Right forelimb (tissue), 1 donor: Measurements from ENCODE around the gene ZBTB7A.

Experiments used
- DNase-seq: peaks from one replicate; pipeline ENCODE4 v3.0.0-alpha.2; 2018

ZBTB7A gene

GRCh38 chr19:4034048-4035017 is 32.4 kb downstream of the ZBTB7A start:
- DNase-seq: no peak

- DNase-seq: no peak
These were observed 33.4 kb downstream of the ZBTB7A start for GRCh38 chr19:4033028-4033956.

DNA sequence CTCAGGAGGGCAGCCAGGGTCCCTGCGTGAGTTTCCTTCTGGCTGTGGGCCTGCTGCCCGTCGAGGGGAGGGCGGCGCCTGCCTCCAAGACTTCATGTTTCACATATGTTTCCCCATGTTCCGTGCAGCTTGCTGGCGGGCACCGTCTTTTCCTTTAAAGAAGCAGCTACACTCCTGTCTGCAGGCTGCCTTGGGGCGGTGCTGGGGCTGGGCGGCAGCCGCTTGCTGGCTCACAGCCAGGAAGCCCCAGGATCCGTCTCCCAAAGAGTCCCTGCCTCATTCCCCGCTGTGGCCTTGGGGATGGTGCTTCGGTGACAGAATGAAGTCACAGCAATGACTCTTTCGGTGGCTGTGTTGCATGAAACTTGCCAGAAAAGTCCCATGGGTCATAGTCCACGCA is 34.3 kb downstream of the ZBTB7A start:
- DNase-seq: no peak

GRCh38 chr19:4031420-4031819 is 35.3 kb downstream of the ZBTB7A start:
- no peak for DNase-seq

- no peak for DNase-seq
These were observed 35.7 kb downstream of the ZBTB7A start for GRCh38 chr19:4030981-4031380.

DNA sequence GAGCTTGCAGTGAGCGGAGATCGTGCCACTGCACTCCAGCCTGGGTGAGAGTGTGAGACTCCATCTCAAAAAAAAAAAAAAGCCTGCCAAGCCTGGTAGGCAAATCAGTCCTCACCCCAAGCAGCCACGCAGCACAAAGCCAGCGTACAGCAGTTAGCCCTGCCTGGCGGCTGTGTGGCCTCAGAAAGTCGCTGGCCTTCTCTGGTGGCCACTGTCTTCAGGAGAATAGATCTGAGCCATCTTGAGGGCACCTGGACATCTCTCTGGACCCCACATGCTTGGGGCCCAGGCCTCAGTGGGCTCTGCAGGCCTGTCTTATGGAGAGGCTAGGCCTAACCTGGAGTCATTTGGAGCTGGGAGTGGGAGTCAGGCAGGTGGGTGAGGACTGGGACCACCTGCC is 36.1 kb downstream of the ZBTB7A start:
- DNase-seq: no peak

DNA sequence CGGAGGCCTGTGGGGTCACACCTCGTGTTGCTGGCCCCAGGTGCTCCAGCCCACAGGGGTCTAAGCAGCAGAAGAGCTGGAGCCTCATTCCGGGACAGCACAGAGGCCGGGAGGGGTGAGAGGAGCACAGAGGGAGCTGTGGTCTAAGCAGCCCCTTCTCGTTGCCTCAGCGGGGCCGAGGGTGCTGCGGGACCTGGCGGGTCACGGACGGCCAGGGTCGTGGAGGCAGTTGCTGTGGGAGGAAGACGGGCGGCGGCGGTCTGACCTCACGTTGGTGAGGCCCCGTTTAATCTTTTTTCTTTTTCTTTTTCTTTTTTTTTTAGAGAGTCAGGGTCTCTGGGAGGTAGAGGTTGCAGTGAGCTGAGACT is 37.5 kb downstream of the ZBTB7A start:
- DNase-seq: no peak

DNA sequence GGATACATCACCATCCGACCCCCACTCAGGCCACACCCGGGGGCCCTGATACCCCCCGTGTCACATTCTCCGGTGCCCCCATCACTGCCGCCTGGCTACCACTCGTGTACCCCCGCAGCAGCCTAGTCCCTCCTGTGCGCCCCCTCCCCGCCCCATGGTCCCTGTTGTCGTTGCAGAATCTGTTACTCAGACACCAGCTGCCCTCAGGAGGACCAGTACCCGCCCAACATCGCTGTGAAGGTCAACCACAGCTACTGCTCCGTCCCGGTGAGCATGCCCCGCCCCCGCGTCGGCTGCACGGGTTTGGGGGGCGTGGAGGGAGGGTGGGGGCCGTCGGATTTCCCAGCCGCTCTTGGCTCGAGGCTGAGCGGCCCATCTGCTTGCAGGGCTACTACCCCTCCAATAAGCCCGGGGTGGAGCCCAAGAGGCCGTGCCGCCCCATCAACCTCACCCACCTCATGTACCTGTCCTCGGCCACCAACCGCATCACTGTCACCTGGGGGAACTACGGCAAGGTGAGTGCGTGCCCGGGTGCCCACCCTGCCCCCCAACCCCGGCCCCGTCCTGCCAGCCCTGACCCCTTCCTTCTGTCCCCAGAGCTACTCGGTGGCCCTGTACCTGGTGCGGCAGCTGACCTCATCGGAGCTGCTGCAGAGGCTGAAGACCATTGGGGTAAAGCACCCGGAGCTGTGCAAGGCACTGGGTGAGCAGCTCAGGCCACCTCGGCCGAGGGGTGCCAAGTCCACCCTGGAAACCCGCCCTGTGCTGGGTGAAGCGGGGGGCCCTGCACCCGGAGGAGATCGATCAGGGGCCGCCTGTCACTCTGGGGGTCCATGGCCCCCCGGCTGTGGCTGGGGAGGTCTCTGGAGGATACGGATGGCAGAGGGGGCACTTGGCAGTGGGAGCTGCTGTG is 38.1 kb downstream of the ZBTB7A start:
- no peak for DNase-seq

DNA sequence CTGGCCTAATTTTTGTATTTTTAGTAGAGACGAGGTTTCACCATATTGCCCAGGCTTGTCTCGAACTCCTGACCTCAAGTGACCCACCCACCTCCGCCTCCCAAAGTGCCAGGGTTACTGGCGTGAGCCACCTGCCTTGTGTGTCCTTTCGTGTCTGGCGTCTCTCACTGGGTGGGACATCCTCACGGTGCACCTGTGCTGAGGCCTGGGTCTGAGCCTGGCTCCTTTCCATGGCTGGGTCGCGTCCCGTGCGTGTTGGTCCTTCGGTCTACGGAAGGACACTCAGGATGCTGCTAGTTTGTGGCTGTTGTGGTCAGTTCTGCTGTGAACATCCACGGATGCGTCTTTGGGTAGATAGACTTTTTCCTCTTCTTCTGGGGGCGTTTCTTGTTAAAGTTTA is 39.6 kb downstream of the ZBTB7A start:
- DNase-seq: no peak

- no peak for DNase-seq
These were observed 41.4 kb downstream of the ZBTB7A start for GRCh38 chr19:4025317-4025716.

GRCh38 chr19:4023600-4024398 is 42.9 kb downstream of the ZBTB7A start:
- DNase-seq: no peak

- no peak for DNase-seq
These were observed 47.1 kb downstream of the ZBTB7A start for GRCh38 chr19:4019578-4019977.

GRCh38 chr19:4018775-4019504 is 47.8 kb downstream of the ZBTB7A start:
- no peak for DNase-seq

DNA sequence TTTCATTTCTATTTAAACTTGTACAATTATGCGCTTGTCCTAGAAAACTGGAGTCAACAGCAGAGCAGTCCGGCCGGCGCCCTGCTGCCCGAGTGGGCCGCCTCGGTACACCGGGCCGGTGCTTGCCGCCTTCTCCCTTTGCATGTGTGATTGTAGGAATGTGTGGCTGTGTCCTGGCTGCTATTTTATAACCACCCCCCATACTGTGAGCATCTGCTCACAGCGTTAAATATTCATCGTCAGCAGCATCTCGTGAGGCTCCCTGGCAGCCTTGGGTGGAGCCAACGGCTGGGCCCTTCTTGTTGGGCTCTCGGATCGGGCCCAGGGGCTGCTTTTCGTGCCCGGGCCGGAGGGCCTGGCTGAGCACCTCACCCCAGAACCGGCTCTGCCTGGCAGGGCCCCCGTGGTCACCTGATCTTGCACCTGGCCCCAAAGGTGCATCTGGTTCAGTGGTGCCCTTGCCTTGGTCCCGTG is 48.5 kb downstream of the ZBTB7A start:
- DNase-seq: no peak

DNA sequence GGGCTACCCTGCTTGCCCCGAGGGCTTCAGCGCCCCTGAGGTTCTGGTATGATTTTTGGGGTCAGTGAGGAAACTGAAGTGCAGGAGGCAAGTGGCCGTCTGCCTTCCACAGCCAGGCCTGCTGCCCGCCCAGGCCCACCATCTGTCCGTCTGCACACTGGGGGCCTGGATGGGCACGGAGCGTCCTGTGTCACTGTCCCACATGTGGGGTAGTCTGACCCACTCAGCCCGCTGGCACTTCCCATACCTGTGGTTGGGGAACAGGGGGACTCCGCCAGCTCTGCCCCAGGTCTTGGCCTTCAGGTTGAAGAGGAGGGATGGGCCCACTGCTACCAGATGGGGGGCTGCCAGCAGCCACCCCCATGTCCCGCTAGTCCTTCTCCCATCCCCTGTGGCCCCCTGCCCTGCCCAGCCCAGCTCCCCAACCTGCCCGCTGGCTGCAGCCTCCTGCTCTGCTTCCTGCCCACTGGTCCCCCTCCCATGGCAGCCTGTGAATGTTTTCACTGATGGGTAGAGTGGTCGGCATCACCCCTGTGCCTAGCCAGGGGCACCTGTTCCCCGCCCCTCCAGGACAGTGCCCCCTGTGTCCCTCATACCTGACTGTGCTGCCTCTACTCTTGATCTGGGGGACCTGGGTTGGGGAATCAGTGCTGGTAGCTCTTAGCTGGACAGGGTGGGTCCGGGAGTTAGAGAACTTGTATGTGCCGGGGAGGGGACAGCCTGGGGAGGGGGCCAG is 49.6 kb downstream of the ZBTB7A start:
- no peak for DNase-seq

DNA sequence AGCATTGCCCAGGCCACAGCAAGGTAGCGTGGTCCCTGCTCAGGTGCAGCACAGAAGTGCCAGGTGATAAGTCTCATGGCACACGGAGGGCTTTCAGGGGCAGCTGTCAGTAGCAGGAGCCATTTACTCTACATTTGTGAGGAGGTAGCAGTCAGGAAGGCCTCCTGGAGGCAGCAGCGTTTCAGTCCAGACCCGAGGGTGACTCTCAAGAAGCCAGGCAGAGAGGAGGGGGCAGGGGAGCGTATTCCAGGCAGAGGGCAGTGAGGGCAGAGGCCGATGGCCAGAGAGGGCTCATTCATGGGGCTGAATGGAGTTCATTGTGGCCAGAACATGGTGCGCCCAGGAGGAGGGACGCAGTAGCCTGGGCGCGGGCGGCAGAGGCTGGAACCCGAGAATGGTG is 50.2 kb downstream of the ZBTB7A start:
- no peak for DNase-seq

DNA sequence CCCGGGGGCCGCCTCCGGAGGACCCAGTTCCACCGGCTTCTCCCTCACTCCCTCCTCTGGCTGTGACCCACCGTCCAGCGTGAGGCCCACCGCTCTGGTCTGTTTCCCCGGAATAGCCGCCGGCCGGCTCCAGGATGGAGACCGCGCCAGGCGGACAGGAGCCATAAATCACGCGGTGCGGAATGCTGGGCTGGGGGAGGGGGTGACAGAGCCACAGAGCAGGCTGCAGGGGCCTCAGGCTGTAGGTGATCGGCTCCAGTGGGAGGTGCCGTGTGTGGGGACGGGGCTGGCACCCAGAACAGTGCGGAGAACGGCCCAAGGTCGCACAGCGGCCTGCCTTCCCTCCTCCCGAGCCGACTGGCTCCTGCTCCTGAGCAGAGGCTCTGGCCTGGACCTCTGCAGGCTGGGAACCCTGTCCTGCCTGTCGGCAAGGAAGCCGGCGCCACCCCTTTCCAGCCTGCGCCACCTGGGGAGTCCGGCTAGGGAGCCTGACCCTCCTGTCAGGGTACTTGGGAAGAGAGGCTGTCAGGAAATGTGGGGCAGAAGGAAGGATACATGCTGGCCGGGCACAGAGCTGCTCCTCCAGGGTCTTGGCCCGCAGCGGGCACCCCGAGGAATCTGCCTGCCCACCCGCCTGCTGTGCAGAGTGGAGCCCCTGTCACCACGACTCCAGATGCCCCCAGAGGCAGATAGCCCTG is 50.8 kb downstream of the ZBTB7A start:
- DNase-seq: no peak

GRCh38 chr19:4014541-4015491 is 51.9 kb downstream of the ZBTB7A start:
- no peak for DNase-seq
